Mucosa of rectum (tissue), 2 donors: ENCODE data around the gene SMPD3.

ENCODE experiments used
- H3K27ac ChIP-seq, 2 donors: one replicate each; pipeline ENCODE4 v1.7.0; 2013; ENCODE audit warnings: inconsistent platforms in 2 of 2, low read depth in 2 of 2, low read length in 2 of 2
- H3K27me3 ChIP-seq, 2 donors: one replicate each; pipeline ENCODE4 v1.7.0; 2013; ENCODE audit warnings: low read length in 2 of 2; ENCODE audit not compliant: control insufficient read depth in 2 of 2, insufficient read depth in 2 of 2
- H3K36me3 ChIP-seq, 2 donors: one replicate each; pipeline ENCODE4 v1.7.0; 2013; ENCODE audit warnings: low read length in 2 of 2; ENCODE audit not compliant: control insufficient read depth in 2 of 2, insufficient read depth in 2 of 2
- H3K4me1 ChIP-seq, 2 donors: one replicate each; pipeline ENCODE4 v1.7.0; 2013; ENCODE audit warnings: low read length in 2 of 2, mild to moderate bottlenecking in 1 of 2; ENCODE audit not compliant: control insufficient read depth in 2 of 2, insufficient read depth in 2 of 2
- H3K4me3 ChIP-seq, 2 donors: one replicate each; pipeline ENCODE4 v1.7.0; 2013; ENCODE audit warnings: low read length in 2 of 2
- H3K9ac ChIP-seq, 2 donors: one replicate each; pipeline ENCODE4 v1.7.0; 2013; ENCODE audit warnings: low read length in 2 of 2, low read depth in 1 of 2, mild to moderate bottlenecking in 1 of 2
- H3K9me3 ChIP-seq, 2 donors: one replicate each; pipeline ENCODE4 v1.7.0; 2013; ENCODE audit warnings: low read length in 2 of 2; ENCODE audit not compliant: control insufficient read depth in 2 of 2
- donor health status: healthy.
- donor health status: Normal muscosa, but diverticular disease.

The SMPD3 gene

GRCh38 chr16:68360547-68360946 lies 87.8 kb downstream of the SMPD3 start:
- Histone ChIP-seq H3K4me1 (peaks cover 5 to 19% of the 10 kb centered on the region in 2 donors), H3K27me3 (no peaks in the 10 kb centered on the region), H3K9me3 (no peaks in the 10 kb centered on the region), H3K9ac (no peak overlapping the region), H3K27ac (no peak overlapping the region), H3K36me3 (peaks cover 41 to 52% of the 10 kb centered on the region in 2 donors), H3K4me3 (no peak overlapping the region)

- Histone ChIP-seq H3K4me1 (peaks cover 5 to 18% of the 10 kb centered on the region in 2 donors), H3K27ac (no peak overlapping the region), H3K27me3 (no peaks in the 10 kb centered on the region), H3K9me3 (no peaks in the 10 kb centered on the region), H3K36me3 (peaks cover 40 to 54% of the 10 kb centered on the region in 2 donors), H3K4me3 (no peak overlapping the region), H3K9ac (no peak overlapping the region)
These were observed 88.7 kb downstream of the SMPD3 start for GRCh38 chr16:68359398-68360191.

- peaks cover 5 to 14% of the 10 kb centered on the region in 2 donors for H3K4me1 ChIP-seq
- peaks cover 39 to 55% of the 10 kb centered on the region in 2 donors for H3K36me3 ChIP-seq
These were observed 89.4 kb downstream of the SMPD3 start for GRCh38 chr16:68358951-68359350.

GRCh38 chr16:68357923-68358322 lies 90.4 kb downstream of the SMPD3 start:
- Histone ChIP-seq H3K27ac (no peak overlapping the region), H3K9ac (no peak overlapping the region), H3K9me3 (no peaks in the 10 kb centered on the region), H3K27me3 (no peaks in the 10 kb centered on the region), H3K4me3 (no peak overlapping the region), H3K4me1 (peaks cover 5 to 14% of the 10 kb centered on the region in 2 donors), H3K36me3 (peaks cover 39 to 55% of the 10 kb centered on the region in 2 donors)

More at GRCh38 chr16:68358951-68359350, 89.4 kb downstream of the SMPD3 start:
- no peak overlapping the region for H3K9ac ChIP-seq
- no peak overlapping the region for H3K27ac ChIP-seq
- no peaks in the 10 kb centered on the region for H3K9me3 ChIP-seq
- H3K4me3 ChIP-seq: no peak overlapping the region
- H3K27me3 ChIP-seq: no peaks in the 10 kb centered on the region

- Histone ChIP-seq H3K9ac (no peak overlapping the region), H3K27ac (no peak overlapping the region), H3K36me3 (peaks cover 39 to 58% of the 10 kb centered on the region in 2 donors), H3K4me3 (no peak overlapping the region), H3K9me3 (no peaks in the 10 kb centered on the region), H3K27me3 (no peaks in the 10 kb centered on the region), H3K4me1 (peaks cover 7 to 14% of the 10 kb centered on the region in 2 donors)
These were observed 90.8 kb downstream of the SMPD3 start for GRCh38 chr16:68357521-68357922.

- Histone ChIP-seq H3K27me3 (no peaks in the 10 kb centered on the region), H3K4me1 (peaks cover 12 to 18% of the 10 kb centered on the region in 2 donors), H3K9me3 (no peaks in the 10 kb centered on the region), H3K36me3 (peaks cover 36 to 58% of the 10 kb centered on the region in 2 donors), H3K9ac (no peak overlapping the region), H3K4me3 (no peak overlapping the region), H3K27ac (no peak overlapping the region)
These were observed 91.4 kb downstream of the SMPD3 start for GRCh38 chr16:68356919-68357286.

- no peak overlapping the region for H3K9ac ChIP-seq
- H3K4me1 ChIP-seq: peaks cover 16 to 21% of the 10 kb centered on the region in 2 donors
- H3K4me3 ChIP-seq: peak overlapping the region in 1 of 2 donors; percentile 20
- peak overlapping the region in 1 of 2 donors; percentile 32 for H3K27ac ChIP-seq
- H3K9me3 ChIP-seq: no peaks in the 10 kb centered on the region
- no peaks in the 10 kb centered on the region for H3K27me3 ChIP-seq
- peaks cover 37 to 62% of the 10 kb centered on the region in 2 donors for H3K36me3 ChIP-seq
These were observed 91.9 kb downstream of the SMPD3 start for GRCh38 chr16:68356249-68356918.

- Histone ChIP-seq H3K27me3 (no peaks in the 10 kb centered on the region), H3K4me1 (peaks cover 18 to 22% of the 10 kb centered on the region in 2 donors), H3K9ac (no peak overlapping the region), H3K9me3 (no peaks in the 10 kb centered on the region), H3K27ac (peak overlapping the region in 1 of 2 donors; percentile 32), H3K36me3 (peaks cover 37 to 60% of the 10 kb centered on the region in 2 donors), H3K4me3 (peak overlapping the region in 1 of 2 donors; percentile 20)
These were observed 92.7 kb downstream of the SMPD3 start for GRCh38 chr16:68355447-68356248.

GRCh38 chr16:68354816-68355215 lies 93.5 kb downstream of the SMPD3 start:
- H3K27me3 ChIP-seq: no peaks in the 10 kb centered on the region
- peaks cover 39 to 66% of the 10 kb centered on the region in 2 donors for H3K36me3 ChIP-seq
- H3K4me3 ChIP-seq: no peak overlapping the region
- H3K9me3 ChIP-seq: no peaks in the 10 kb centered on the region
- peaks cover 18 to 22% of the 10 kb centered on the region in 2 donors for H3K4me1 ChIP-seq
- H3K9ac ChIP-seq: no peak overlapping the region
- H3K27ac ChIP-seq: no peak overlapping the region
